HG03342 (cell line): Measurements from ENCODE around the gene ATRX.
"Not testable (repeated sequence)": the region's sequence is repeated elsewhere in the genome, so short reads cannot be mapped to it uniquely, and the experiment has no call there.

ENCODE experiments used
- ATAC-seq: cut with Tn5 transposase; IDR thresholded peaks from one replicate; pipeline ENCODE4 v1.9.1; 2021; ENCODE audit warnings: mild to moderate bottlenecking, moderate library complexity; ENCODE audit not compliant: unreplicated experiment

ATRX gene, protein sequence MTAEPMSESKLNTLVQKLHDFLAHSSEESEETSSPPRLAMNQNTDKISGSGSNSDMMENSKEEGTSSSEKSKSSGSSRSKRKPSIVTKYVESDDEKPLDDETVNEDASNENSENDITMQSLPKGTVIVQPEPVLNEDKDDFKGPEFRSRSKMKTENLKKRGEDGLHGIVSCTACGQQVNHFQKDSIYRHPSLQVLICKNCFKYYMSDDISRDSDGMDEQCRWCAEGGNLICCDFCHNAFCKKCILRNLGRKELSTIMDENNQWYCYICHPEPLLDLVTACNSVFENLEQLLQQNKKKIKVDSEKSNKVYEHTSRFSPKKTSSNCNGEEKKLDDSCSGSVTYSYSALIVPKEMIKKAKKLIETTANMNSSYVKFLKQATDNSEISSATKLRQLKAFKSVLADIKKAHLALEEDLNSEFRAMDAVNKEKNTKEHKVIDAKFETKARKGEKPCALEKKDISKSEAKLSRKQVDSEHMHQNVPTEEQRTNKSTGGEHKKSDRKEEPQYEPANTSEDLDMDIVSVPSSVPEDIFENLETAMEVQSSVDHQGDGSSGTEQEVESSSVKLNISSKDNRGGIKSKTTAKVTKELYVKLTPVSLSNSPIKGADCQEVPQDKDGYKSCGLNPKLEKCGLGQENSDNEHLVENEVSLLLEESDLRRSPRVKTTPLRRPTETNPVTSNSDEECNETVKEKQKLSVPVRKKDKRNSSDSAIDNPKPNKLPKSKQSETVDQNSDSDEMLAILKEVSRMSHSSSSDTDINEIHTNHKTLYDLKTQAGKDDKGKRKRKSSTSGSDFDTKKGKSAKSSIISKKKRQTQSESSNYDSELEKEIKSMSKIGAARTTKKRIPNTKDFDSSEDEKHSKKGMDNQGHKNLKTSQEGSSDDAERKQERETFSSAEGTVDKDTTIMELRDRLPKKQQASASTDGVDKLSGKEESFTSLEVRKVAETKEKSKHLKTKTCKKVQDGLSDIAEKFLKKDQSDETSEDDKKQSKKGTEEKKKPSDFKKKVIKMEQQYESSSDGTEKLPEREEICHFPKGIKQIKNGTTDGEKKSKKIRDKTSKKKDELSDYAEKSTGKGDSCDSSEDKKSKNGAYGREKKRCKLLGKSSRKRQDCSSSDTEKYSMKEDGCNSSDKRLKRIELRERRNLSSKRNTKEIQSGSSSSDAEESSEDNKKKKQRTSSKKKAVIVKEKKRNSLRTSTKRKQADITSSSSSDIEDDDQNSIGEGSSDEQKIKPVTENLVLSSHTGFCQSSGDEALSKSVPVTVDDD (N-terminal part only)

GRCh38 chrX:77785486-77786364 lies at the start of gene ATRX:
Gene ATRX, minus strand, starts transcription at chrX:77786216. Its CDS starts 215 bp downstream, at chrX:77786001.
- peak; percentile 98 for ATAC-seq

- ATAC-seq, result not testable (repeated sequence)
Observed at GRCh38 chrX:77831544-77831943, 45.5 kb upstream of the ATRX start.

DNA sequence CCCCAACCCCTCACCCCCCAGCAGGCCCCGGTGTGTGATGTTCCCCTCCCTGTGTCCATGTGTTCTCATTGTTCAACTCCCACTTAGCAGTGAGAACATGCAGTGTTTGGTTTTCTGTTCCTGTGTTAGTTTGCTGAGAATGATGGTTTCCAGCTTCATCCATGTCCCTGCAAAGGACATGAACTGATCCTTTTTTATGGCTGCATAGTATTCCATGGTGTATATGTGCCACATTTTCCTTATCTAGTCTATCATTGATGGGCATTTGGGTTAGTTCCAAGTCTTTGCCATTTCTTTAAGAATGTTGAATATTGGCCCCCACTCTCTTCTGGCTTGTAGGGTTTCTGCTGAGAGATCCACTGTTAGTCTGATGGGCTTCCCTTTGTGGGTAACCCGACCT lies 36.0 kb upstream of the ATRX start:
- ATAC-seq, result not testable (repeated sequence)

DNA sequence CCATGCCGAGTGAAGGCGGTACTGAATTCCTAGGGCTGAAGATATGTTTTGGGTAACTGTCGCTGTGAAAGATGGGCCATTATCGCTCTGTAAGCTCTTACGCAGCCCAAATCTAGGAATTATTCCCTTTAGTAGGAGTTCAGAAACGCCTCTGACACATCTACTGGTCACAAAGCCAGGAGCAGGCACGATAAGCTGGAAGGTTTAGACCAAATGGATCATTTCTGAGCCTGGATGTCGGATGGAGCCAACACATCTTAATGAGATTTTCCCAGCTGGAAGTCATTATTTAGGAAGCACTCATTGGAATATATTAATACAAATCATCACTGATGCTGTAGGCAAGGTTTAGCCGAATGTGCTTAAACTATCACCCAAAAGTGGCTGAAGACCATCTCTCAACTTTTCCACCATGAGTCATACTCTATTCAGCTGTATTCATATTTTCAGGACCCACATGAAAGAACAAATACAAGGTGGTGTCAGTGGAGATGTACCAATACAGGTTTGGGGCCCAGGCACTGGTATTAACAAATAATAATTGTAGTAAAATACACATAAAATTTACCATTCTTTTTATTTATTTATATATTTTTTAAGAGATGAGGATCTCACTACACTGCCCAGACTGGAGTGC lies 34.2 kb upstream of the ATRX start:
- ATAC-seq, result no peak

DNA sequence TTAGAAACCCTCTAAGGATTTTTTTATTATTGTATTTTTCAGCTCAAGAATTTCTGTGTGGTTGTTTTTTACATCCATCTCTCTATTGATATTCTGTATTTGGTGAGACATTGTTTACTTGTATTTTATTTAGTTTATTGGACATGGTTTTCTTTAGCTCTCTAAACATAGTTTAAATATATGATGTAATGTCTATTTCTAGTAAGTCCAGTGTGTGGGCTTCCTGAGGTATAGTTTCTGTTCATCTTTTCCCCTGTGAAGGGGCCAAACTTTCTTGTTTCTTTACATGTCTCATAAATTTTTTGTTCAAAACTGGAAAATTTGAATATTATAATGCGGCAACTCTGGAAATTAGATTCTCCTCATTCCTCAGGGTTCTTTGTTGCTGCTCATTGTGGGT lies 28.2 kb upstream of the ATRX start:
- ATAC-seq, result no peak

- ATAC-seq, result no peak
Observed at GRCh38 chrX:77802201-77802600, 16.2 kb upstream of the ATRX start.

DNA sequence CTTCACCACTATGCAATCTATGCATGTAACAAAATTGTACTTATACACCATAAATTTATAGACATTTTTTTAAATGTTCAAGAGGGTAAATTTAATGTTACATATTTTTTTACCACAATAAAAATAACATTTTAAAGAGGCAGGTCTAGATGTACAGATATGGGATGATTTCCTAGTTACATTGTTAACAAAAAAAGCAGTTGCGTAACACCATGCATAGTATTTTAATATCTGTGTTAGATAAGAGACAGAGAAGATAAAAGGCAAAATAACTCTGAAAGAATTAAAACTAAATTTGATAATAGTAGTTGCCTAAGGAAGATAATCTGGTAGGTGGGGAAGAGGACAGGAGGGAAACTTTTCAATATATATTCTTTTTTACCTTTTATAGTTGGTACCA lies 9.1 kb upstream of the ATRX start:
- no peak for ATAC-seq

DNA sequence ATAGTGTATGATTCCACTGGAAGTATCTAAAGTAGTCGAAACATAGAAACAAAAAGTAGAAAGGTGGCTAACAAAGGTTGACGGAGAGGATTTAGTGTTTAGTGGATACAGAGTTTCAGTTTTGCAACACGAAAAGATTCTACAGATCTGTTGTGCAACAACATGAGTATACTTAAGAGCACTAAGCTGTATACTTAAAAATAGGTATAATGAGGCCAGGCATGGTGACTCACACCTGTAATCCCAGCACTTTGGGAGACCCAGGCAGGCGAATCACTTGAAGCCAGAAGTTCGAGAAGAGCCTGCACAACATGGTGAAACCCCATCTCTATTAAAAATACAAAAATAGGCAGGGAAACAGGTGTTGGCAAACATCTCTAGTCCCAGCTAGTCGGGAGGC lies 7.9 kb upstream of the ATRX start:
- no peak for ATAC-seq

GRCh38 chrX:77788050-77788449 lies 2.0 kb upstream of the ATRX start:
- ATAC-seq, result no peak

GRCh38 chrX:77786365-77786680 lies 307 bp upstream of the ATRX start:
- ATAC-seq, result peak; percentile 6

- ATAC-seq, result no peak
Observed at GRCh38 chrX:77779695-77780094, 6.3 kb downstream of the ATRX start.

GRCh38 chrX:77776659-77777058 lies 9.4 kb downstream of the ATRX start:
- ATAC-seq, result no peak

DNA sequence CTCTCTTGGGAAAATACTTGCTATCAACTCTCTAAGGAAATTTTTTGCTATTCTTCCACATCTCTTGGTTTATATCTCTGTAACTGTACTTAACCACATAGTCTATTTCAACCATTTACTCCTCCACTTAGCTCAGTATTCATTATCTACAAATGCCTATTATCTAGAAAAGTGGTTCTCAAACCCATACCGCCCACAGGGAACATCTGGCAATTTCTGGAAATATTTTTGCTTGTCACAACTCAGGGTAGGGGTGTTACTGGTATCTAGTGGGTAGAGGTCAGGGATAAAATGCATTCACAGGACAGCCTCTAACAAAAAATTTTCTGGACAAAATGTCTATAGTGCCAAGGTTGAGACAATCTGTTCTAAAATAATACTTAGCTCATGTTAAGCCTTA lies 14.4 kb downstream of the ATRX start:
- no peak for ATAC-seq

DNA sequence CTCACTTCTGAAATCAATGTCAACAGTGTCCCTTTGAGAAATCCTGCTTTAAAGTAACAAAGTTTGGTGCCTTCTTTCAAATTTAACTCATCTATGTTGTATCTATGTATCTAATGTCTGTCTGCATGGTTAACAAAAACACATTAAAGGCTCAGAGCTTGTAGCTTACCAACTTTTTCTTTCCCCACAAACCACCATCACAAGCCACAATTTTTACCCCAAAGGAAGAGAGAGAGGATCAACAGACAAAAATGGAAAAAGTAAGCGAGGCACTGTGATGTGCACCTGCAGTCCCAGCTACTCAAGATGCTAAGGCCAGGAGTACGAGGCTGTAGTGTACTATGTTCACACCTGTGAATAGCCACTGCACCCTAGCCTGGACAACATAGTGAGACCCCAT lies 17.2 kb downstream of the ATRX start:
- no peak for ATAC-seq

- not testable (repeated sequence) for ATAC-seq
Observed at GRCh38 chrX:77766212-77766611, 19.8 kb downstream of the ATRX start.

- ATAC-seq, result no peak
Observed at GRCh38 chrX:77755561-77755960, 30.5 kb downstream of the ATRX start.

GRCh38 chrX:77753942-77754341 lies 32.1 kb downstream of the ATRX start:
- ATAC-seq, result not testable (repeated sequence)

- ATAC-seq, result no peak
Observed at GRCh38 chrX:77749695-77750094, 36.3 kb downstream of the ATRX start.

DNA sequence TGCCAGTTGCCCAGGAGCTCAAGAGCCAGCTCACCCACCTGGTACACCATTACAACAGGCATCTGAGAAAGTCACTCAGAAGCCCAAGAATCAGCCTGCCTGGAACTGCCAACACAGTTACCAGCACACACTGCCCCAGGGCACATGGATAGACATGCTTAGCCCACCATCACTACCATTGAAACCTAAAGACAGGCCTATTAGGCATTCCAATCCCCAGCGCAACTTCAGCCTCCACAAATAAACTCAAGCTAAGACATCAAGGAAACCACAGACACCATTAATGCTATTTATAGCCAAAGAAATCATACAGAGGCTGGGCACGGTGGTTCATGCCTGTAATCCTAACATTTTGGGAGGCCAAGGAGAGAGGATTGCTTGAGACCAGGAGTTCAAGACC lies 42.3 kb downstream of the ATRX start:
- ATAC-seq, result no peak
